GM12801 (cell line): ENCODE measurements around the gene CLCN2.

ENCODE experiments used
- CTCF ChIP-seq: IDR thresholded peaks from one replicate; pipeline ENCODE4 v1.5.1; 2011; ENCODE audit warnings: control low read depth; ENCODE audit not compliant: insufficient read length; ENCODE audit errors: extremely low read depth

CLCN2 gene

GRCh38 chr3:184384342-184384741 lies 22.9 kb upstream of the CLCN2 start:
- no peak for TF ChIP-seq CTCF

- TF ChIP-seq CTCF = no peak
Measured at GRCh38 chr3:184383033-184383740, 21.8 kb upstream of the CLCN2 start.

GRCh38 chr3:184382326-184383032 lies 21.1 kb upstream of the CLCN2 start:
- TF ChIP-seq CTCF = no peak

- TF ChIP-seq CTCF = no peak
Measured at GRCh38 chr3:184381261-184382224, 20.1 kb upstream of the CLCN2 start.

GRCh38 chr3:184380627-184381260 lies 19.3 kb upstream of the CLCN2 start:
- no peak for TF ChIP-seq CTCF

GRCh38 chr3:184380185-184380626 lies 18.8 kb upstream of the CLCN2 start:
- TF ChIP-seq CTCF = no peak
